ENCODE data around the gene SLC16A4.

- no peak for TF ChIP-seq CTCF (IDR thresholded peaks at IDR 0.05)
- TF ChIP-seq POLR2A (IDR thresholded peaks at IDR 0.05), result no peak
- no peak for TF ChIP-seq POLR2AphosphoS5 (IDR thresholded peaks at IDR 0.05; ENCODE audit: insufficient read depth in 1 of 2, low read depth in 1 of 2)
These were observed at the start of gene SLC16A4 for GRCh38 chr1:110390692-110391245.

Measured in vagina (tissue), 2 donors.